Measurements from ENCODE around the gene ITPR1. TPM values are rescaled to one million over a fixed set of nuclear protein-coding genes. Genes with fewer than 3 reads are reported as not detected.

ITPR1 gene
- total RNA-seq, 1 donor from 2014 or later: 143 TPM

DNA sequence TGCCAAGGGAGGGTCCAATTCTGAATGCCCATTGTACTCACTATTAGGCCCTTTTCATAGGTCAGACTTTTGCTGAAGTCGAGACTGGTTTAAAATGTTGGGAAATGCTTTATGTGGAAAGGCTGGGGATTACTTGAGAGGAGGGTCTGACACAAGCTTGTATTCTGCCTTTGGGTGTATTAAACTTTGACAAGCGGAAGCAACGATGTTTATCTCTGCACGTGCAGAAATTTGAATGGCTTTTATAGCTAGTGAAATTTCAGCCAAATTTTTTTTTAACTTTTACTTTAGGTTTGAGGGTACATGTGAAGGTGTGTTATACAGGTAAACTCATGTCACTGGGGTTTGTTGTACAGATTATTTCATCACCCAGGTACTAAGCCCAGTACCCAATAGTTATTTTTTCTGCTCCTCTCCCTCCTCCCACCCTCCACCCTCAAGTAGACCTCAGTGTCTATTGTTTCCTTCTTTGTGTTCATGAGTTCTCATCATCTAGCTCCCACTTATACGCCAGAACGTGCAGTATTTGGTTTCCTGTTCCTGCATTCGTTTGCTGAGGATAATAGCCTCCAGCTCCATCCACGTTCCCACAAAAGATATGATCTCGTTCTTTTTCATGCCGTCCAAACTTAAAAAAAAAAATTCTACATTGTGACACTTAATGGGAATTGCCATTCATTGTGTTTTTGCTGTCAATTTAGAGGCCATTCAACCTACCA is 263.1 kb downstream of the ITPR1 start:
- TF ChIP-seq, protein P1, sequence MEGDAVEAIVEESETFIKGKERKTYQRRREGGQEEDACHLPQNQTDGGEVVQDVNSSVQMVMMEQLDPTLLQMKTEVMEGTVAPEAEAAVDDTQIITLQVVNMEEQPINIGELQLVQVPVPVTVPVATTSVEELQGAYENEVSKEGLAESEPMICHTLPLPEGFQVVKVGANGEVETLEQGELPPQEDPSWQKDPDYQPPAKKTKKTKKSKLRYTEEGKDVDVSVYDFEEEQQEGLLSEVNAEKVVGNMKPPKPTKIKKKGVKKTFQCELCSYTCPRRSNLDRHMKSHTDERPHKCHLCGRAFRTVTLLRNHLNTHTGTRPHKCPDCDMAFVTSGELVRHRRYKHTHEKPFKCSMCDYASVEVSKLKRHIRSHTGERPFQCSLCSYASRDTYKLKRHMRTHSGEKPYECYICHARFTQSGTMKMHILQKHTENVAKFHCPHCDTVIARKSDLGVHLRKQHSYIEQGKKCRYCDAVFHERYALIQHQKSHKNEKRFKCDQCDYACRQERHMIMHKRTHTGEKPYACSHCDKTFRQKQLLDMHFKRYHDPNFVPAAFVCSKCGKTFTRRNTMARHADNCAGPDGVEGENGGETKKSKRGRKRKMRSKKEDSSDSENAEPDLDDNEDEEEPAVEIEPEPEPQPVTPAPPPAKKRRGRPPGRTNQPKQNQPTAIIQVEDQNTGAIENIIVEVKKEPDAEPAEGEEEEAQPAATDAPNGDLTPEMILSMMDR (IDR thresholded peaks at IDR 0.05): no peak
- peaks cover 86% of the 10 kb centered on the region for H3K36me3 Mint-ChIP-seq (ENCODE audit: low read depth)
- intact Hi-C loops (cut with micrococcal nuclease): no loop called here
- ChIA-PET CTCF (no interaction called here), POLR2A (no interaction called here)
- H3K4me3 Mint-ChIP-seq: no peak overlapping the region
- ATAC-seq (ENCODE audit: low read depth) (no peak), DNase-seq (no peak)
- H3K27ac Mint-ChIP-seq: no peak overlapping the region
- H3K9me3 Mint-ChIP-seq: no peaks in the 10 kb centered on the region
- H3K27me3 Mint-ChIP-seq: no peaks in the 10 kb centered on the region
- H3K4me1 Mint-ChIP-seq: peaks cover 21% of the 10 kb centered on the region

DNA sequence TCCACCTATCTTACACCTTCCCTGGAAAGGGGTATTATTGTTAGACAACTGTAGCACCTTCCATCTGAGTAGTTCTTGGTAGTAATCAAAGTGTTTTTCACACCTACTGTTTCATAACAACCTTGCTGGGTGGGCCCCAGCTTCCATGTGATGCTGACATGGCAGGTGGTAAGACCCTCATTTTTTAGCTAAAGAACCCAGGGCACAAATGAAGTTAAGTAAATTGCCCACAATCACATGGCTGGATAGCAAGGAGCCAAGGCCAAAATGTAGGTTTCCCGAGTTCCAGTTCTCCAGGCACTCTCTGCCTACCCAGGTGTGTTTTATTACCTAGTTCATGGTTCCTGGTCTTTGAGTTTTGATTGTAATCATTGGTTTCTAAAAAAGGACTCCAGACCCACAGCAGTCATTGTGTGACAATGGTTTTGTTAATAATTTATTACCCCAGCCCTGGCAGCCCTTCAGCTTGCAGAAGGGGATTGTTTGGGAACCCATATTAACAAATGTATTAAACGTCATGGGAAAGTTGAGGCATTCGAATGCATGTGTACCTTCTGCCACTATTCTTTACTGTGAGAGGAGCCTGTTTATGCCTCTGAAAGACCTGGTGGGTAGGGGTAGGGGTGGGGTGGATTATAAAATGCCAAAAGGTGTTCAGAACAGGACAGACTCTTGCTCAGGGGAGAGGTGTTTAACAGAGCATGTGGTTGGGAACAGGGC is 263.9 kb downstream of the ITPR1 start:
- Mint-ChIP-seq H3K27me3 (no peaks in the 10 kb centered on the region), H3K4me1 (peaks cover 14% of the 10 kb centered on the region), H3K9me3 (no peaks in the 10 kb centered on the region), H3K36me3 (ENCODE audit: low read depth) (peaks cover 88% of the 10 kb centered on the region), H3K27ac (no peak overlapping the region), H3K4me3 (no peak overlapping the region)
- TF ChIP-seq, protein P1 (IDR thresholded peaks at IDR 0.05): no peak
- no peak for DNase-seq
- POLR2A ChIA-PET: no interaction called here
- no peak for ATAC-seq (ENCODE audit: low read depth)
- intact Hi-C loops (cut with micrococcal nuclease): no loop called here
- CTCF ChIA-PET: no interaction called here

DNA sequence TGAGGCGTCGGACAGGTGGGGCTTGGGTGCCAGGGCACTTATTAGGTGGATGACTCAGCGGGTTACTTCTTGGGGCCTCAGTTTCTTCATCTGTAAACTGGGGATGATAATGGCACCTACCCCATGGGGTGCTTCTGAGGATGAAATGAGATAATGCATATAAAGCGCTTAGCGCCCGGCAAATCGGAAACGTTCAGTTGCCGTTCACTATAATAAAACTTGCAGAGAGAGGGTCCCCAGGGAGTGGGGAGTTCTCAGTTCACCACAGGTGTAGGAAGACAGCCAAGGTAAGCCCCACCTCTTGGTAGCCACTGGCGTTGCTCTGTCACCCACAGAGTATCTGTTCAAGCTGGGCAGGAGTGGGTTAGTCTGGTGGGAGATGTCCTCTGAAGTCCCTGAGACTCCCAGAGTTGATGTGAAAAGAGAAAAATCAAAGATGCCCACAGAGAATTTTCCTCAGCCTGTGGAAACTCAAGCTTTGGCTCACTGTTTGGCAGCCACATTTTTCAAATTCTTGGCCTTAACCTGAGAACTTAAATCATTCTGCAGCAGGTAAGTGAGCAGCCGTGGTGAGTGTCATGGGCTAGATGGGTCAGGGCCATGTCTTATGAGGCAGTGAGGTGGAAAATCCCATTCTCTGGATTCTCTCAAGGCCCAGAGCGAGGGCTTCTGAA is 264.6 kb downstream of the ITPR1 start:
- ATAC-seq (ENCODE audit: low read depth) (no peak), DNase-seq (no peak)
- POLR2A ChIA-PET: no interaction called here
- H3K4me1 Mint-ChIP-seq: peaks cover 12% of the 10 kb centered on the region
- CTCF ChIA-PET: no interaction called here
- intact Hi-C loops (cut with micrococcal nuclease): no loop called here
- peaks cover 93% of the 10 kb centered on the region for H3K36me3 Mint-ChIP-seq (ENCODE audit: low read depth)
- TF ChIP-seq, protein P1 (IDR thresholded peaks at IDR 0.05): no peak
- peak overlapping the region; percentile 30 for H3K27ac Mint-ChIP-seq
- peaks cover 1% of the 10 kb centered on the region for H3K9me3 Mint-ChIP-seq
- H3K4me3 Mint-ChIP-seq: no peak overlapping the region
- no peaks in the 10 kb centered on the region for H3K27me3 Mint-ChIP-seq

DNA sequence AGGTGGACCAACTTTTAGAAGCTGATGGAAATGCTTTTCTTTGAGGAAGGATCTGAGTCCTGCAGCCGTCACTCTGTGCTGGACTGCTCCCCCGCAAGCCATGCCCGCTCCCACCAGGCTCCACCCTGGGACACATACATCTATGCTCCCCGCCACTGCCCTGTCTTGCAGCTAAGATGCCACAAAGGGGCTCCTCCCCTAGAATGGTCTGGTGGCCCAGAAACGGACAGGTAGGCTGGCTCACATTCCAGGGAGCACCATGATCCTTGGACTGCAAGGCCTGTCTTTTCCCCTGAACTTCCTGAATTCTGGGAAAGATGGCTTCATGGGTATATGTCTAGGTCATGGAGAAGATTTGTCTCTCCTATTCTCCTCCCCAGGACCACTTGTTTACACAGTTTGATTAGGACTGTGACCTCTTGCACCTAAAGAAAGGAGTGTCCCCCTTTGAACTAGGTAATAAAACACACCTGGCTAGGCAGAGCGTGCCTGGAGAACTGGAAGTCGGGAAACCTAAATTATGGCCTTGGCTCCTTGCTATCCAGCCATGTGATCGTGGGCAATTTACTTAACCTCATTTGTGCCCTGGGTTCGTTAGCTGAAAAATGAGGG is 265.2 kb downstream of the ITPR1 start:
- no peak for DNase-seq
- H3K36me3 Mint-ChIP-seq (ENCODE audit: low read depth): peaks cover 94% of the 10 kb centered on the region
- intact Hi-C loops (cut with micrococcal nuclease): no loop called here
- ATAC-seq (ENCODE audit: low read depth): no peak
- H3K4me3 Mint-ChIP-seq: no peak overlapping the region
- CTCF ChIA-PET: no interaction called here
- TF ChIP-seq, protein P1 (IDR thresholded peaks at IDR 0.05): no peak
- peaks cover 3% of the 10 kb centered on the region for H3K9me3 Mint-ChIP-seq
- no peaks in the 10 kb centered on the region for H3K27me3 Mint-ChIP-seq
- H3K27ac Mint-ChIP-seq: no peak overlapping the region
- H3K4me1 Mint-ChIP-seq: peaks cover 6% of the 10 kb centered on the region
- POLR2A ChIA-PET: no interaction called here

All from activated B cell treated with CpG ODN at 0.5 μM for 24 hours (primary cell).